HG03439 (cell line): ENCODE results near the gene NTM.

ENCODE experiments used
- ATAC-seq: cut with Tn5 transposase; IDR thresholded peaks from one replicate; pipeline ENCODE4 v1.9.1; 2021; ENCODE audit warnings: mild to moderate bottlenecking, moderate library complexity; ENCODE audit not compliant: unreplicated experiment

Gene NTM

GRCh38 chr11:131696690-131697089, 326.3 kb downstream of the NTM start:
- ATAC-seq, result no peak

GRCh38 chr11:131703311-131703710, 332.9 kb downstream of the NTM start:
- no peak for ATAC-seq

GRCh38 chr11:131704682-131705081, 334.3 kb downstream of the NTM start:
- no peak for ATAC-seq

- ATAC-seq, result no peak
These were observed 340.1 kb downstream of the NTM start for GRCh38 chr11:131710511-131710910.

- ATAC-seq, result no peak
These were observed 342.5 kb downstream of the NTM start for GRCh38 chr11:131712897-131713296.

- ATAC-seq, result no peak
These were observed 343.2 kb downstream of the NTM start for GRCh38 chr11:131713529-131714134.

GRCh38 chr11:131717616-131718015, 347.2 kb downstream of the NTM start:
- no peak for ATAC-seq

GRCh38 chr11:131723088-131723487, 352.7 kb downstream of the NTM start:
- no peak for ATAC-seq

GRCh38 chr11:131724436-131724975, 354.1 kb downstream of the NTM start:
- no peak for ATAC-seq

- ATAC-seq, result no peak
These were observed 364.5 kb downstream of the NTM start for GRCh38 chr11:131734871-131735270.

GRCh38 chr11:131737357-131737756, 366.9 kb downstream of the NTM start:
- ATAC-seq, result no peak

GRCh38 chr11:131739243-131739882, 368.9 kb downstream of the NTM start:
- ATAC-seq, result no peak

GRCh38 chr11:131744847-131745246, 374.4 kb downstream of the NTM start:
- no peak for ATAC-seq

- no peak for ATAC-seq
These were observed 375.0 kb downstream of the NTM start for GRCh38 chr11:131745405-131745804.

- ATAC-seq, result no peak
These were observed 375.8 kb downstream of the NTM start for GRCh38 chr11:131746201-131746600.

GRCh38 chr11:131748151-131749050, 378.0 kb downstream of the NTM start:
- ATAC-seq, result peak; percentile 75

GRCh38 chr11:131749101-131749500, 378.7 kb downstream of the NTM start:
- no peak for ATAC-seq

- ATAC-seq, result no peak
These were observed 379.7 kb downstream of the NTM start for GRCh38 chr11:131750152-131750551.

GRCh38 chr11:131750692-131751091, 380.3 kb downstream of the NTM start:
- ATAC-seq, result no peak

GRCh38 chr11:131754671-131755070, 384.3 kb downstream of the NTM start:
- ATAC-seq, result no peak

- no peak for ATAC-seq
These were observed 386.2 kb downstream of the NTM start for GRCh38 chr11:131756479-131757110.
